IPS-20b (cell line): Measurements from ENCODE around the gene ABLIM1.
"Not testable (repeated sequence)": the region's sequence is repeated elsewhere in the genome, so short reads cannot be mapped to it uniquely, and the experiment has no call there.

Source experiments
- H3K27ac ChIP-seq: one replicate; pipeline ENCODE4 v1.5.1; 2013; ENCODE audit warnings: low read length
- H3K27me3 ChIP-seq: 2 replicates; pipeline ENCODE4 v1.6.1; 2013; ENCODE audit warnings: mild to moderate bottlenecking, low read length, inconsistent platforms; ENCODE audit not compliant: insufficient read depth
- H3K36me3 ChIP-seq: 2 replicates; pipeline ENCODE4 v1.6.1; 2013; ENCODE audit warnings: low read depth, mild to moderate bottlenecking, inconsistent platforms, low read length, moderate library complexity; ENCODE audit not compliant: insufficient read depth
- H3K4me1 ChIP-seq: 2 replicates; pipeline ENCODE4 v1.6.1; 2013; ENCODE audit warnings: mild to moderate bottlenecking, control low read depth, inconsistent platforms, low read length, moderate library complexity; ENCODE audit not compliant: insufficient read depth
- H3K4me3 ChIP-seq: 2 replicates; pipeline ENCODE4 v1.5.1; 2013; ENCODE audit warnings: mild to moderate bottlenecking, low read length, inconsistent platforms
- H3K9ac ChIP-seq: 2 replicates; pipeline ENCODE4 v1.6.1; 2013; ENCODE audit warnings: low read depth, mild to moderate bottlenecking, inconsistent platforms, low read length, moderate library complexity
- H3K9me3 ChIP-seq: 2 replicates; pipeline ENCODE4 v1.6.1; 2013; ENCODE audit warnings: mild to moderate bottlenecking, low read depth, low read length, inconsistent platforms; ENCODE audit not compliant: insufficient read depth

Gene ABLIM1

GRCh38 chr10:114658175-114658574 lies at the start of gene ABLIM1:
Gene ABLIM1, minus strand, starts transcription at chr10:114658275. Its CDS starts 75 bp downstream, at chr10:114658200.
- Histone ChIP-seq H3K9me3 (no peaks in the 10 kb centered on the region), H3K27ac (no peak within 1 kb of the TSS), H3K4me1 (peaks cover 9% of the 10 kb centered on the region; the same call in 1 of the 2 replicates), H3K9ac (no peak within 1 kb of the TSS), H3K4me3 (no peak within 1 kb of the TSS), H3K36me3 (no peaks in the 10 kb centered on the region), H3K27me3 (no peaks in the 10 kb centered on the region)

GRCh38 chr10:114706458-114707055 lies 48.5 kb upstream of the ABLIM1 start:
- Histone ChIP-seq H3K9me3 (no peaks in the 10 kb centered on the region), H3K36me3 (no peaks in the 10 kb centered on the region), H3K4me1 (peaks cover 5% of the 10 kb centered on the region; the same call in 1 of the 2 replicates), H3K9ac (no peak overlapping the region), H3K27ac (no peak overlapping the region), H3K27me3 (no peaks in the 10 kb centered on the region), H3K4me3 (no peak overlapping the region)

GRCh38 chr10:114704679-114705078 lies 46.6 kb upstream of the ABLIM1 start:
- Histone ChIP-seq H3K9me3 (no peaks in the 10 kb centered on the region), H3K27me3 (no peaks in the 10 kb centered on the region), H3K27ac (no peak overlapping the region), H3K9ac (no peak overlapping the region), H3K4me3 (no peak overlapping the region), H3K36me3 (no peaks in the 10 kb centered on the region), H3K4me1 (peaks cover 5% of the 10 kb centered on the region; the same call in 1 of the 2 replicates)

- Histone ChIP-seq H3K4me3 (no peak overlapping the region), H3K9me3 (no peaks in the 10 kb centered on the region), H3K27me3 (no peaks in the 10 kb centered on the region), H3K36me3 (no peaks in the 10 kb centered on the region), H3K4me1 (peaks cover 2% of the 10 kb centered on the region; the same call in 1 of the 2 replicates), H3K9ac (no peak overlapping the region), H3K27ac (no peak overlapping the region)
These were observed 45.5 kb upstream of the ABLIM1 start for GRCh38 chr10:114703377-114704107.

- H3K4me3 ChIP-seq: no peak overlapping the region
- no peak overlapping the region for H3K9ac ChIP-seq
These were observed 40.4 kb upstream of the ABLIM1 start for GRCh38 chr10:114698271-114699061.

GRCh38 chr10:114697061-114697598 lies 39.1 kb upstream of the ABLIM1 start:
- Histone ChIP-seq H3K27ac (no peak overlapping the region), H3K27me3 (no peaks in the 10 kb centered on the region), H3K4me1 (no peaks in the 10 kb centered on the region), H3K9me3 (no peaks in the 10 kb centered on the region), H3K36me3 (no peaks in the 10 kb centered on the region), H3K4me3 (no peak overlapping the region), H3K9ac (no peak overlapping the region)

More at GRCh38 chr10:114698271-114699061, 40.4 kb upstream of the ABLIM1 start:
- Histone ChIP-seq H3K27ac (no peak overlapping the region), H3K27me3 (no peaks in the 10 kb centered on the region), H3K36me3 (no peaks in the 10 kb centered on the region), H3K4me1 (no peaks in the 10 kb centered on the region), H3K9me3 (no peaks in the 10 kb centered on the region)

GRCh38 chr10:114696301-114696700 lies 38.2 kb upstream of the ABLIM1 start:
- H3K4me1 ChIP-seq, H3K9me3 ChIP-seq, H3K27me3 ChIP-seq, H3K27ac ChIP-seq, H3K9ac ChIP-seq, H3K4me3 ChIP-seq, H3K36me3 ChIP-seq: not testable (repeated sequence)

GRCh38 chr10:114694752-114695151 lies 36.7 kb upstream of the ABLIM1 start:
- Histone ChIP-seq H3K36me3 (no peaks in the 10 kb centered on the region), H3K27me3 (no peaks in the 10 kb centered on the region), H3K9ac (no peak overlapping the region), H3K27ac (no peak overlapping the region), H3K4me3 (no peak overlapping the region), H3K9me3 (no peaks in the 10 kb centered on the region), H3K4me1 (peaks cover 11% of the 10 kb centered on the region)

GRCh38 chr10:114694062-114694461 lies 36.0 kb upstream of the ABLIM1 start:
- no peaks in the 10 kb centered on the region for H3K36me3 ChIP-seq
- no peaks in the 10 kb centered on the region for H3K27me3 ChIP-seq
- peaks cover 11% of the 10 kb centered on the region for H3K4me1 ChIP-seq
- H3K9ac ChIP-seq: no peak overlapping the region
- H3K9me3 ChIP-seq: no peaks in the 10 kb centered on the region
- H3K4me3 ChIP-seq: no peak overlapping the region
- H3K27ac ChIP-seq: no peak overlapping the region

GRCh38 chr10:114691442-114691941 lies 33.4 kb upstream of the ABLIM1 start:
- Histone ChIP-seq H3K9ac (no peak overlapping the region), H3K27me3 (no peaks in the 10 kb centered on the region), H3K4me1 (peaks cover 16% of the 10 kb centered on the region), H3K9me3 (no peaks in the 10 kb centered on the region), H3K36me3 (no peaks in the 10 kb centered on the region), H3K4me3 (no peak overlapping the region), H3K27ac (no peak overlapping the region)

GRCh38 chr10:114688786-114689185 lies 30.7 kb upstream of the ABLIM1 start:
- H3K4me1 ChIP-seq: peaks cover 16% of the 10 kb centered on the region
- H3K4me3 ChIP-seq: no peak overlapping the region
- H3K9ac ChIP-seq: no peak overlapping the region
- no peaks in the 10 kb centered on the region for H3K36me3 ChIP-seq
- H3K27me3 ChIP-seq: no peaks in the 10 kb centered on the region
- no peaks in the 10 kb centered on the region for H3K9me3 ChIP-seq
- H3K27ac ChIP-seq: no peak overlapping the region
